ENCODE results near the gene FAHD1.
"Not testable (repeated sequence)": the region's sequence is repeated elsewhere in the genome, so short reads cannot be mapped to it uniquely, and the experiment has no call there.

Gene FAHD1

GRCh38 chr16:1850981-1851380, 24.0 kb downstream of the FAHD1 start:
- DNase-seq (ENCODE audit: low read depth) = no peak

- DNase-seq (ENCODE audit: low read depth) = no peak
Measured at GRCh38 chr16:1851793-1852192, 24.8 kb downstream of the FAHD1 start.

- DNase-seq (ENCODE audit: low read depth) = no peak
Measured at GRCh38 chr16:1857433-1858097, 30.6 kb downstream of the FAHD1 start.

GRCh38 chr16:1858189-1858865, 31.3 kb downstream of the FAHD1 start:
- no peak for DNase-seq (ENCODE audit: low read depth)

- DNase-seq (ENCODE audit: low read depth) = no peak
Measured at GRCh38 chr16:1859650-1860049, 32.6 kb downstream of the FAHD1 start.

GRCh38 chr16:1861730-1862129, 34.7 kb downstream of the FAHD1 start:
- DNase-seq (ENCODE audit: low read depth) = no peak

- DNase-seq (ENCODE audit: low read depth) = no peak
Measured at GRCh38 chr16:1862394-1862793, 35.4 kb downstream of the FAHD1 start.

GRCh38 chr16:1863681-1864460, 36.9 kb downstream of the FAHD1 start:
- DNase-seq (ENCODE audit: low read depth) = no peak

GRCh38 chr16:1865902-1866690, 39.1 kb downstream of the FAHD1 start:
- no peak for DNase-seq (ENCODE audit: low read depth)

GRCh38 chr16:1870365-1871082, 43.5 kb downstream of the FAHD1 start:
- no peak for DNase-seq (ENCODE audit: low read depth)

GRCh38 chr16:1871974-1872635, 45.1 kb downstream of the FAHD1 start, which contains the start of gene MEIOB:
MEIOB (minus strand) TSS chr16:1872164; CDS start chr16:1868175, 3,989 bp downstream.
- DNase-seq (ENCODE audit: low read depth) = peak; percentile 5

GRCh38 chr16:1874854-1875253, 47.8 kb downstream of the FAHD1 start:
- no peak for DNase-seq (ENCODE audit: low read depth)

- not testable (repeated sequence) for DNase-seq (ENCODE audit: low read depth)
Measured at GRCh38 chr16:1876066-1876465, 49.1 kb downstream of the FAHD1 start.

GRCh38 chr16:1876468-1876867, 49.5 kb downstream of the FAHD1 start:
- DNase-seq (ENCODE audit: low read depth) = no peak

GRCh38 chr16:1877089-1877488, 50.1 kb downstream of the FAHD1 start:
- DNase-seq (ENCODE audit: low read depth) = no peak

- no peak for DNase-seq (ENCODE audit: low read depth)
Measured at GRCh38 chr16:1877804-1878203, 50.8 kb downstream of the FAHD1 start.

GRCh38 chr16:1878256-1878655, 51.2 kb downstream of the FAHD1 start:
- DNase-seq (ENCODE audit: low read depth) = no peak

Data from activated T-helper 1 cell treated with Interleukin-2 at 50 U/mL for 16 hours (primary cell).